ACHN (cell line): Measurements from ENCODE around the gene SULT4A1.
A peak's percentile ranks its signal among the peaks of the same experiment; 100 is the strongest.

ENCODE experiments used
- DNase-seq: peaks from one replicate; pipeline ENCODE4 v3.0.0-alpha.2; 2015
- in situ Hi-C: cut with HindIII; loops from 2 replicates; pipeline ENCODE4 v1.10.0; 2017; ENCODE audit warnings: low sequenced_read_pairs, low pct_ligation_motif_present, low pct_unique_long_range_greater_than_20kb

The SULT4A1 gene

GRCh38 chr22:43823911-43824665 lies 38.2 kb downstream of the SULT4A1 start:
- in situ Hi-C loops: no loop called here

GRCh38 chr22:43823353-43823908 lies 38.9 kb downstream of the SULT4A1 start:
- in situ Hi-C loops: no loop called here
- peak; percentile 90 for DNase-seq

More at GRCh38 chr22:43823911-43824665, 38.2 kb downstream of the SULT4A1 start:
- DNase-seq: no peak

- no peak for DNase-seq
These were observed 40.5 kb downstream of the SULT4A1 start for GRCh38 chr22:43821606-43822425.

GRCh38 chr22:43820651-43821305 lies 41.5 kb downstream of the SULT4A1 start:
- DNase-seq: no peak
- in situ Hi-C loops: no loop called here

More at GRCh38 chr22:43821606-43822425, 40.5 kb downstream of the SULT4A1 start:
- in situ Hi-C loops: no loop called here

GRCh38 chr22:43819931-43820640 lies 42.2 kb downstream of the SULT4A1 start:
- DNase-seq: no peak
- in situ Hi-C loops: no loop called here

GRCh38 chr22:43819421-43819921 lies 42.8 kb downstream of the SULT4A1 start:
- in situ Hi-C loops: no loop called here

GRCh38 chr22:43818981-43819380 lies 43.3 kb downstream of the SULT4A1 start:
- in situ Hi-C loops: no loop called here
- no peak for DNase-seq

More at GRCh38 chr22:43819421-43819921, 42.8 kb downstream of the SULT4A1 start:
- no peak for DNase-seq

- DNase-seq: no peak
- in situ Hi-C loops: no loop called here
These were observed 44.9 kb downstream of the SULT4A1 start for GRCh38 chr22:43817402-43817801.

- in situ Hi-C loops: no loop called here
These were observed 48.0 kb downstream of the SULT4A1 start for GRCh38 chr22:43814264-43814663.

GRCh38 chr22:43812890-43813289 lies 49.4 kb downstream of the SULT4A1 start:
- in situ Hi-C loops: no loop called here
- no peak for DNase-seq

More at GRCh38 chr22:43814264-43814663, 48.0 kb downstream of the SULT4A1 start:
- DNase-seq: no peak

GRCh38 chr22:43812149-43812842 lies 50.0 kb downstream of the SULT4A1 start, which contains the start of gene EFCAB6:
Gene EFCAB6, minus strand, starts transcription at chr22:43812305. Its CDS starts 29,987 bp downstream, at chr22:43782318.
- in situ Hi-C loops: no loop called here
- DNase-seq: peak; percentile 91

- peak; percentile 18 for DNase-seq
- in situ Hi-C loops: no loop called here
These were observed 50.5 kb downstream of the SULT4A1 start for GRCh38 chr22:43811777-43812148.

GRCh38 chr22:43802897-43803495 lies 59.3 kb downstream of the SULT4A1 start:
- DNase-seq: no peak
- in situ Hi-C loops: no loop called here

- no peak for DNase-seq
- in situ Hi-C loops: no loop called here
These were observed 61.3 kb downstream of the SULT4A1 start for GRCh38 chr22:43800970-43801369.

GRCh38 chr22:43798492-43798891 lies 63.8 kb downstream of the SULT4A1 start:
- in situ Hi-C loops: no loop called here
- DNase-seq: peak; percentile 76

GRCh38 chr22:43796567-43796966 lies 65.7 kb downstream of the SULT4A1 start:
- in situ Hi-C loops: no loop called here
- DNase-seq: peak; percentile 29

GRCh38 chr22:43795320-43795719 lies 67.0 kb downstream of the SULT4A1 start:
- no peak for DNase-seq
- in situ Hi-C loops: no loop called here
